HepG2 (cell line): ENCODE measurements around the gene TSPAN9. TPM values are rescaled to one million over a fixed set of nuclear protein-coding genes. Genes with fewer than 3 reads are reported as not detected.

ENCODE experiments used
- ATAC-seq: fragments of 200-7000 bp; cut with Tn5 transposase; 3 replicates; pipeline ENCODE4 v1.9.1; 2020; ENCODE audit warnings: mild to moderate bottlenecking, moderate library complexity
- BruUV-seq: library from RNA; stranded (reverse); fragments of 400-500 nt; replicated peaks from 2 replicates; lab custom pipeline; 2021; lab: Mats Ljungman, UMichigan
- CTCF ChIA-PET: fragments of 300-600 bp; formaldehyde crosslinking; extraction: SDS; loops from one replicate; lab custom pipeline; 2021; ENCODE audit warnings: low total read pairs, inconsistent platforms, low intra/inter-chr PET ratio; lab: Yijun Ruan, JAX
- POLR2A ChIA-PET: fragments of 350-600 bp; sonication (Branson Sonifier 250); formaldehyde crosslinking; loops from one replicate; lab custom pipeline; 2020; ENCODE audit warnings: antibody characterized with exemption, inconsistent platforms; lab: Yijun Ruan, JAX
- DNase-seq: peaks from one replicate; pipeline ENCODE4 v3.0.0-alpha.2; 2015; ENCODE audit warnings: low spot score
- FAIRE-seq: peaks from 3 replicates; lab custom pipeline; 2011; peaks lifted over from hg19 to GRCh38; lab: Jason Lieb, UNC
- H2AFZ ChIP-seq: one replicate; pipeline ENCODE4 v1.6.1; 2011; ENCODE audit warnings: low read length, inconsistent platforms
- H3K27ac ChIP-seq: fragments of 300-600 bp; 3 replicates; pipeline ENCODE4 v1.8.0; 2011; ENCODE audit warnings: mixed run types, mild to moderate bottlenecking, mixed read lengths, low read length, inconsistent platforms; ENCODE audit not compliant: insufficient read depth; ENCODE audit errors: extremely low read length
- H3K27me3 ChIP-seq, 2 experiments: fragments of 200-600 bp in 1 of 2; 2 replicates in 1 of 2; 3 replicates in 1 of 2; pipeline versions ENCODE4 v1.6.0 to v1.8.0; 2011; ENCODE audit warnings: low read length in 2 of 2, mild to moderate bottlenecking in 2 of 2, moderate library complexity in 2 of 2, inconsistent platforms in 1 of 2; ENCODE audit not compliant: insufficient read depth in 2 of 2, control insufficient read depth in 1 of 2
- H3K36me3 ChIP-seq, 2 experiments: fragments of 200-600 bp in 1 of 2; replicated peaks in 1 of 2; 2 replicates in 1 of 2; 3 replicates in 1 of 2; pipeline versions ENCODE4 v1.5.1 to v1.8.0; 2011; ENCODE audit warnings: low read length in 2 of 2, inconsistent platforms in 1 of 2; ENCODE audit not compliant: insufficient read depth in 2 of 2, control insufficient read depth in 1 of 2
- H3K4me1 ChIP-seq: 2 replicates; pipeline ENCODE4 v1.5.1; 2012; ENCODE audit warnings: low read length, inconsistent platforms; ENCODE audit not compliant: insufficient read depth
- H3K4me2 ChIP-seq: 2 replicates; pipeline ENCODE4 v1.6.0; 2011; ENCODE audit warnings: low read depth, low read length, inconsistent platforms
- H3K4me3 ChIP-seq, 3 experiments: fragments of 200-600 bp in 1 of 3; sonication (generic), shearing (Covaris generic) in 1 of 3; replicated peaks in 1 of 3; 2 replicates each; pipeline ENCODE4 v1.5.1; 2011 to 2016; ENCODE audit warnings: low read length in 3 of 3, inconsistent platforms in 2 of 3, low read depth in 2 of 3, mild to moderate bottlenecking in 2 of 3, control low read depth in 1 of 3, mixed read lengths in 1 of 3; ENCODE audit not compliant: insufficient read depth in 1 of 3
- H3K79me2 ChIP-seq: one replicate; pipeline ENCODE4 v1.6.1; 2011; ENCODE audit warnings: low read length, inconsistent platforms; ENCODE audit not compliant: insufficient read depth
- H3K9ac ChIP-seq: 2 replicates; pipeline ENCODE4 v1.6.0; 2011; ENCODE audit warnings: mild to moderate bottlenecking, low read depth, low read length, inconsistent platforms; ENCODE audit not compliant: insufficient read depth
- H3K9me3 ChIP-seq: 2 replicates; pipeline ENCODE4 v1.5.1; 2012; ENCODE audit warnings: mild to moderate bottlenecking, low read length
- H4K20me1 ChIP-seq: 2 replicates; pipeline ENCODE4 v1.6.0; 2011; ENCODE audit warnings: inconsistent platforms, mild to moderate bottlenecking, low read length, moderate library complexity; ENCODE audit not compliant: insufficient read depth
- BRCA1 ChIP-seq: sonication (generic); formaldehyde crosslinking; IDR thresholded peaks from 2 replicates; pipeline ENCODE4 v1.4.0; 2020; ENCODE audit warnings: missing genetic modification reagents
- CEBPB ChIP-seq: IDR thresholded peaks from 2 replicates; pipeline ENCODE4 v1.6.1; 2011; ENCODE audit warnings: low read depth, low read length, improper control_type of control experiment, borderline replicate concordance
- DDIT3 ChIP-seq: sonication (generic); formaldehyde crosslinking; IDR thresholded peaks from 2 replicates; pipeline ENCODE4 v1.4.0; 2020; ENCODE audit warnings: mild to moderate bottlenecking, missing genetic modification reagents
- HDAC6 ChIP-seq: fragments of 200-600 bp; sonication (generic); IDR thresholded peaks from 2 replicates; pipeline ENCODE4 v1.7.0; 2017; ENCODE audit warnings: mild to moderate bottlenecking, antibody characterized with exemption, low read length, low read depth
- KLF11 ChIP-seq: IDR thresholded peaks from 2 replicates; pipeline ENCODE4 v1.6.1; 2016; ENCODE audit warnings: missing compliant biosample characterization
- MXI1 ChIP-seq: IDR thresholded peaks from 3 replicates; pipeline ENCODE4 v1.6.1; 2012; ENCODE audit warnings: low read depth, low read length, inconsistent platforms, borderline replicate concordance
- NR3C1 ChIP-seq: sonication (generic); formaldehyde crosslinking; IDR thresholded peaks from 2 replicates; pipeline ENCODE4 v1.4.0; 2020; ENCODE audit warnings: missing genetic modification reagents
- ZNF10 ChIP-seq: sonication (generic); formaldehyde crosslinking; IDR thresholded peaks from 2 replicates; pipeline ENCODE4 v1.4.0; 2020; ENCODE audit warnings: mild to moderate bottlenecking, low read depth, missing genetic modification reagents, borderline replicate concordance
- ZNF264 ChIP-seq: sonication (generic); formaldehyde crosslinking; IDR thresholded peaks from 2 replicates; pipeline ENCODE4 v1.4.0; 2020; ENCODE audit warnings: missing genetic modification reagents
- ZNF563 ChIP-seq: sonication (generic); formaldehyde crosslinking; IDR thresholded peaks from 2 replicates; pipeline ENCODE4 v1.8.0; 2022; ENCODE audit warnings: mild to moderate bottlenecking, moderate library complexity, missing genetic modification reagents
- ZNF672 ChIP-seq: sonication (generic); formaldehyde crosslinking; IDR thresholded peaks from 2 replicates; pipeline ENCODE4 v1.8.1; 2022; ENCODE audit warnings: missing genetic modification reagents
- WGBS: methylation state at CpG from one replicate; pipeline ENCODE4 v1.1.6; 2017; ENCODE audit warnings: low lambda C conversion rate; 5-methylcytosine and 5-hydroxymethylcytosine counted together
- in situ Hi-C: cut with HindIII; loops from 2 replicates; pipeline ENCODE4 v1.10.0; 2017; ENCODE audit warnings: low pct_unique_long_range_greater_than_20kb; ENCODE audit not compliant: extremely low pct_ligation_motif_present
- intact Hi-C: fragments of 100-400 bp; cut with micrococcal nuclease; formaldehyde crosslinking; loops from one replicate; pipeline ENCODE4 v1.10.0; 2022; ENCODE audit not compliant: unreplicated experiment
- polyA plus RNA-seq, 8 experiments: library from polyadenylated mRNA; depleted of rRNA in 3 of 8; stranded (reverse) in 7 of 8; unstranded in 1 of 8; fragments of >200 nt; fragmentation: Illumina TruSeq in 4 of 8; extraction: Trizol in 4 of 8; gene quantifications; 2 replicates each; pipeline versions ENCODE4 v1.2.1 to v1.2.3, GENCODE V29; 2011 to 2016; ENCODE audit warnings: low read depth in 4 of 8, missing spikeins in 1 of 8, mixed read lengths in 1 of 8; ENCODE audit not compliant: insufficient read depth in 1 of 8
- total RNA-seq, 5 experiments: library from RNA; depleted of rRNA; stranded (reverse); fragments of >200 nt; fragmentation: Illumina TruSeq; extraction: Trizol; gene quantifications; 2 replicates each; pipeline ENCODE4 v1.2.3, GENCODE V29; 2016; ENCODE audit warnings: low read depth in 1 of 5
- TF ChIP-seq, protein P1 (sequence below): sonication (generic); formaldehyde crosslinking; IDR thresholded peaks from 2 replicates; pipeline ENCODE4 v1.5.1; 2020; ENCODE audit warnings: missing genetic modification reagents, mild to moderate bottlenecking, borderline replicate concordance
- TF ChIP-seq, protein P2 (sequence below): IDR thresholded peaks from 2 replicates; pipeline ENCODE4 v1.6.1; 2016; ENCODE audit warnings: mild to moderate bottlenecking
- TF ChIP-seq, protein P3 (sequence below): sonication (generic); formaldehyde crosslinking; IDR thresholded peaks from 2 replicates; pipeline ENCODE4 v1.8.0; 2022; ENCODE audit warnings: missing genetic modification reagents, mild to moderate bottlenecking, inconsistent platforms, borderline replicate concordance

Gene TSPAN9
- total and polyA plus RNA-seq, 2 of the 13 experiments (the other 11 are each of a cell fraction or from before 2014, with no cell fraction given): 18.1 to 42.3 TPM

DNA sequence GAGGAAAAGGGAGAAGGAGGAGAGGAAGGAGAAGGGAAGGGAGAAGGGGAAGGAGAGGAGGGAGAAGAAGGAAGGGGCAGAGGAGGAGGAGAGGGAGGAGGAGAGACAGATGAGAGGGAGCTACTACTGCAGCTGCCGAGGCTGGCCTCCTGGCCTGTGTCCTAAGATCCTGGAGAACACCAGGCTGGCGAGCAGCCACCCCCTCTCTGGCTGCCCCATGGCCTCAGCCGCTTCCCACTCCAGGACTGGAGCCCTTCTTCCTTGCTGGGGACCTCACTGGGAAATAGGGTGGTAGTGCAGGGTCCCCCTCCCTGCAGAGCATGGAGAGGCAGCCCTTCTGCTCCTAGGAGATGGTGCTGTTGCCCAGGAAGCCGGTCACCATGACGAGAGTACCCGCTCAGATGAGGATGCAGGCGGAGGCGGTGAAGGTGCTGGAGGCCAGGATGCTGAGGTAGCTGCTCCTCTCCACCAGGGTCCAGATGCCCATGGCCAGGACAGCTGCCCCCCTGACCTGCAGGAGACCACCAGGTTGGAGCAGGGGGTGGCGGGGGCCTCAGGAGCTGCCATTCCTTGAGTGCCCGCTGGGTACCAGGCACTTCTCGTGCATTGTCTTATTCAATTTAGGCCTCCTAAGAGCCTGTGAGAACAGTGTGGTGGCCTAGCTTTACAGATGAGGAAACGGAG is 246.0 kb downstream of the TSPAN9 start:
- in situ Hi-C loops: no loop called here
- intact Hi-C loops: no loop called here
- Histone ChIP-seq H3K9ac (no peak overlapping the region), H3K36me3 (no peaks in the 10 kb centered on the region), H3K4me3 (no peak overlapping the region), H3K9me3 (no peaks in the 10 kb centered on the region), H3K79me2 (no peaks in the 10 kb centered on the region), H3K4me1 (no peaks in the 10 kb centered on the region), H3K27ac (no peak overlapping the region), H4K20me1 (peaks cover 3% of the 10 kb centered on the region; the same call in 1 of the 2 replicates), H3K4me2 (no peak overlapping the region), H2AFZ (no peak overlapping the region), H3K27me3 (peaks cover 11 to 66% of the 10 kb centered on the region in 2 experiments)
- POLR2A ChIA-PET: no interaction called here
- CTCF ChIA-PET: no interaction called here
- ATAC-seq (no peak), DNase-seq (no peak), FAIRE-seq (no peak)
- WGBS: 3% methylated on average over 5 of the region's 12 CpGs
- no TSS peak for BruUV-seq
- TF ChIP-seq DDIT3 (no peak), ZNF563 (CRISPR knock-in tag) (no peak), ZNF264 (no peak), KLF11 (CRISPR knock-in tag) (no peak), BRCA1 (CRISPR knock-in tag) (no peak), MXI1 (no peak), ZNF10 (CRISPR knock-in tag) (no peak), NR3C1 (CRISPR knock-in tag) (no peak), HDAC6 (no peak), ZNF672 (CRISPR knock-in tag) (no peak), CEBPB (no peak)
- TF ChIP-seq, protein P1, sequence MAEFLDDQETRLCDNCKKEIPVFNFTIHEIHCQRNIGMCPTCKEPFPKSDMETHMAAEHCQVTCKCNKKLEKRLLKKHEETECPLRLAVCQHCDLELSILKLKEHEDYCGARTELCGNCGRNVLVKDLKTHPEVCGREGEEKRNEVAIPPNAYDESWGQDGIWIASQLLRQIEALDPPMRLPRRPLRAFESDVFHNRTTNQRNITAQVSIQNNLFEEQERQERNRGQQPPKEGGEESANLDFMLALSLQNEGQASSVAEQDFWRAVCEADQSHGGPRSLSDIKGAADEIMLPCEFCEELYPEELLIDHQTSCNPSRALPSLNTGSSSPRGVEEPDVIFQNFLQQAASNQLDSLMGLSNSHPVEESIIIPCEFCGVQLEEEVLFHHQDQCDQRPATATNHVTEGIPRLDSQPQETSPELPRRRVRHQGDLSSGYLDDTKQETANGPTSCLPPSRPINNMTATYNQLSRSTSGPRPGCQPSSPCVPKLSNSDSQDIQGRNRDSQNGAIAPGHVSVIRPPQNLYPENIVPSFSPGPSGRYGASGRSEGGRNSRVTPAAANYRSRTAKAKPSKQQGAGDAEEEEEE: no peak
- TF ChIP-seq, protein P2, sequence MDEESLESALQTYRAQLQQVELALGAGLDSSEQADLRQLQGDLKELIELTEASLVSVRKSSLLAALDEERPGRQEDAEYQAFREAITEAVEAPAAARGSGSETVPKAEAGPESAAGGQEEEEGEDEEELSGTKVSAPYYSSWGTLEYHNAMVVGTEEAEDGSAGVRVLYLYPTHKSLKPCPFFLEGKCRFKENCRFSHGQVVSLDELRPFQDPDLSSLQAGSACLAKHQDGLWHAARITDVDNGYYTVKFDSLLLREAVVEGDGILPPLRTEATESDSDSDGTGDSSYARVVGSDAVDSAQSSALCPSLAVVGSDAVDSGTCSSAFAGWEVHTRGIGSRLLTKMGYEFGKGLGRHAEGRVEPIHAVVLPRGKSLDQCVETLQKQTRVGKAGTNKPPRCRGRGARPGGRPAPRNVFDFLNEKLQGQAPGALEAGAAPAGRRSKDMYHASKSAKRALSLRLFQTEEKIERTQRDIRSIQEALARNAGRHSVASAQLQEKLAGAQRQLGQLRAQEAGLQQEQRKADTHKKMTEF (CRISPR knock-in tag): no peak
- TF ChIP-seq, protein P3, sequence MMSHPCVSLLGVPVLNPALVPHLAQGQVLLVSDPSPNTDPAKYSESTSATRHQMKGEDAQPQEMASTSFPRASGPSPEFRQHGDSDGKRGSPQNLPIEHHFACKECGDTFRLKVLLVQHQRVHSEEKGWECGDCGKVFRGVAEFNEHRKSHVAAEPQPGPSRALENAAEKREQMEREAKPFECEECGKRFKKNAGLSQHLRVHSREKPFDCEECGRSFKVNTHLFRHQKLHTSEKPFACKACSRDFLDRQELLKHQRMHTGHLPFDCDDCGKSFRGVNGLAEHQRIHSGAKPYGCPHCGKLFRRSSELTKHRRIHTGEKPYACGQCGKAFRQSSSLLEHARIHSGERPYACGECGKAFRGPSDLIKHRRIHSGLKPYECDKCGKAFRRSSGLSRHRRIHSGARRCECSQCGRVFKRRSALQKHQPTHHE: no peak
- TF ChIP-seq, all 625 proteins: peak for 0
